ENCODE measurements around the gene SLC25A4. TPM values are rescaled to one million over a fixed set of nuclear protein-coding genes. Genes with fewer than 3 reads are reported as not detected.
"Not testable (repeated sequence)": the region's sequence is repeated elsewhere in the genome, so short reads cannot be mapped to it uniquely, and the experiment has no call there.

SLC25A4 gene
- total RNA-seq, 3 donors from 2014 or later = 15.2 to 21.4 (median 19.3) TPM

GRCh38 chr4:185106353-185106752 is 36.7 kb upstream of the SLC25A4 start:
- Histone ChIP-seq H3K4me1 (no peaks in the 10 kb centered on the region), H3K4me3 (no peak overlapping the region), H3K9me3 (no peaks in the 10 kb centered on the region), H3K27me3 (no peaks in the 10 kb centered on the region), H3K36me3 (no peaks in the 10 kb centered on the region), H3K27ac (no peak overlapping the region)
- no peak for TF ChIP-seq POLR2AphosphoS5 (IDR thresholded peaks at IDR 0.05)
- no peak for TF ChIP-seq POLR2A (IDR thresholded peaks at IDR 0.05)
- no peak for TF ChIP-seq CTCF (IDR thresholded peaks at IDR 0.05)
- DNase-seq (ENCODE audit: low spot score in 2 of 2) = no peak
- intact Hi-C loops (cut with DNase I; ENCODE audit: low total_unique reads) = no loop called here

GRCh38 chr4:185107574-185107973 is 35.5 kb upstream of the SLC25A4 start:
- H3K9me3 ChIP-seq; H3K4me1 ChIP-seq; H3K4me3 ChIP-seq; H3K27ac ChIP-seq; H3K36me3 ChIP-seq; DNase-seq (ENCODE audit: low spot score in 2 of 2); H3K27me3 ChIP-seq; intact Hi-C loops (cut with DNase I; ENCODE audit: low total_unique reads): not testable (repeated sequence)

GRCh38 chr4:185108185-185108584 is 34.9 kb upstream of the SLC25A4 start:
- Histone ChIP-seq H3K27me3 (no peaks in the 10 kb centered on the region), H3K9me3 (no peaks in the 10 kb centered on the region), H3K36me3 (no peaks in the 10 kb centered on the region), H3K4me3 (no peak overlapping the region), H3K4me1 (no peaks in the 10 kb centered on the region), H3K27ac (no peak overlapping the region)
- no peak for DNase-seq (ENCODE audit: low spot score in 2 of 2)
- intact Hi-C loops (cut with DNase I; ENCODE audit: low total_unique reads) = no loop called here
- TF ChIP-seq POLR2A (IDR thresholded peaks at IDR 0.05) = no peak
- TF ChIP-seq POLR2AphosphoS5 (IDR thresholded peaks at IDR 0.05) = no peak
- no peak for TF ChIP-seq CTCF (IDR thresholded peaks at IDR 0.05)

- DNase-seq (ENCODE audit: low spot score in 2 of 2) = no peak
- Histone ChIP-seq H3K9me3 (no peaks in the 10 kb centered on the region), H3K36me3 (no peaks in the 10 kb centered on the region), H3K4me1 (no peaks in the 10 kb centered on the region), H3K27ac (no peak overlapping the region), H3K4me3 (no peak overlapping the region), H3K27me3 (no peaks in the 10 kb centered on the region)
- intact Hi-C loops (cut with DNase I; ENCODE audit: low total_unique reads) = no loop called here
- TF ChIP-seq POLR2AphosphoS5 (IDR thresholded peaks at IDR 0.05) = no peak
- no peak for TF ChIP-seq POLR2A (IDR thresholded peaks at IDR 0.05)
- TF ChIP-seq CTCF (IDR thresholded peaks at IDR 0.05) = no peak
Measured at GRCh38 chr4:185108669-185109068, 34.4 kb upstream of the SLC25A4 start.

- Histone ChIP-seq H3K9me3 (no peaks in the 10 kb centered on the region), H3K4me1 (no peaks in the 10 kb centered on the region), H3K4me3 (no peak overlapping the region), H3K27ac (no peak overlapping the region), H3K27me3 (no peaks in the 10 kb centered on the region), H3K36me3 (no peaks in the 10 kb centered on the region)
- intact Hi-C loops (cut with DNase I; ENCODE audit: low total_unique reads) = no loop called here
- DNase-seq (ENCODE audit: low spot score in 2 of 2) = no peak
- no peak for TF ChIP-seq POLR2A (IDR thresholded peaks at IDR 0.05)
- no peak for TF ChIP-seq POLR2AphosphoS5 (IDR thresholded peaks at IDR 0.05)
- no peak for TF ChIP-seq CTCF (IDR thresholded peaks at IDR 0.05)
Measured at GRCh38 chr4:185109736-185110135, 33.3 kb upstream of the SLC25A4 start.

- TF ChIP-seq CTCF (IDR thresholded peaks at IDR 0.05) (no peak), POLR2A (IDR thresholded peaks at IDR 0.05) (no peak), POLR2AphosphoS5 (IDR thresholded peaks at IDR 0.05) (no peak)
- Histone ChIP-seq H3K9me3 (no peaks in the 10 kb centered on the region), H3K27me3 (no peaks in the 10 kb centered on the region), H3K27ac (no peak overlapping the region), H3K4me1 (no peaks in the 10 kb centered on the region), H3K36me3 (no peaks in the 10 kb centered on the region), H3K4me3 (no peak overlapping the region)
- intact Hi-C loops (cut with DNase I; ENCODE audit: low total_unique reads) = no loop called here
- no peak for DNase-seq (ENCODE audit: low spot score in 2 of 2)
Measured at GRCh38 chr4:185110375-185110823, 32.7 kb upstream of the SLC25A4 start.
